GM23338 (cell line): ENCODE measurements around the gene PPP2R3B. TPM values are rescaled to one million over a fixed set of nuclear protein-coding genes. Genes with fewer than 3 reads are reported as not detected.

Source experiments
- ATAC-seq: fragments of 200-7000 bp; cut with Tn5 transposase; 3 replicates; pipeline ENCODE4 v1.9.1; 2020
- DNase-seq: peaks from one replicate; pipeline ENCODE4 v3.0.0-alpha.2; 2015; ENCODE audit warnings: low spot score
- H2AFZ ChIP-seq: fragments of 200-600 bp; sonication (generic); 2 replicates; pipeline ENCODE4 v1.8.0; 2016; ENCODE audit warnings: antibody characterized with exemption, mild to moderate bottlenecking, moderate library complexity
- H3F3A ChIP-seq: fragments of 200-600 bp; sonication (generic); replicated peaks from 2 replicates; pipeline ENCODE4 v1.8.0; 2017; ENCODE audit warnings: antibody characterized with exemption, mixed run types, low read depth
- H3K27ac ChIP-seq: fragments of 200-600 bp; sonication (generic); 2 replicates; pipeline ENCODE4 v1.6.1; 2016; ENCODE audit warnings: low read depth
- H3K27me3 ChIP-seq: fragments of 200-600 bp; sonication (generic); 2 replicates; pipeline ENCODE4 v1.8.0; 2016; ENCODE audit warnings: mild to moderate bottlenecking, mixed run types, moderate library complexity; ENCODE audit not compliant: insufficient read depth
- H3K36me3 ChIP-seq: fragments of 200-600 bp; sonication (generic); 2 replicates; pipeline ENCODE4 v1.8.0; 2016; ENCODE audit warnings: mild to moderate bottlenecking; ENCODE audit not compliant: insufficient read depth
- H3K4me1 ChIP-seq: fragments of 200-600 bp; sonication (generic); 2 replicates; pipeline ENCODE4 v1.8.0; 2016; ENCODE audit warnings: mild to moderate bottlenecking, moderate library complexity; ENCODE audit not compliant: insufficient read depth
- H3K4me2 ChIP-seq: fragments of 200-600 bp; sonication (generic); 2 replicates; pipeline ENCODE4 v1.7.1; 2017; ENCODE audit warnings: mixed run types
- H3K4me3 ChIP-seq: fragments of 200-600 bp; sonication (generic); 2 replicates; pipeline ENCODE4 v1.6.1; 2016; ENCODE audit warnings: mixed run types
- H3K79me2 ChIP-seq: fragments of 200-600 bp; sonication (generic); replicated peaks from 2 replicates; pipeline ENCODE4 v1.8.0; 2017; ENCODE audit warnings: mild to moderate bottlenecking; ENCODE audit not compliant: insufficient read depth
- H3K9me2 ChIP-seq: fragments of 200-600 bp; sonication (generic); 2 replicates; pipeline ENCODE4 v1.8.0; 2017; ENCODE audit not compliant: insufficient read depth
- H4K20me1 ChIP-seq: fragments of 200-600 bp; sonication (generic); replicated peaks from 2 replicates; pipeline ENCODE4 v1.8.0; 2017; ENCODE audit warnings: mild to moderate bottlenecking; ENCODE audit not compliant: insufficient read depth
- H3K27ac Mint-ChIP-seq: 2 replicates; pipeline ENCODE4 v1.8.0; 2020; ENCODE audit warnings: inconsistent platforms, mild to moderate bottlenecking, moderate library complexity, mixed read lengths
- H3K27me3 Mint-ChIP-seq: 3 replicates; pipeline ENCODE4 v1.8.0; 2022; ENCODE audit warnings: low read depth, mild to moderate bottlenecking, moderate library complexity, mixed read lengths, inconsistent platforms; ENCODE audit not compliant: insufficient read depth, poor library complexity
- H3K36me3 Mint-ChIP-seq: 3 replicates; pipeline ENCODE4 v1.8.0; 2021; ENCODE audit warnings: low read depth, mild to moderate bottlenecking, inconsistent platforms, moderate library complexity, mixed read lengths
- H3K4me1 Mint-ChIP-seq: 3 replicates; pipeline ENCODE4 v1.8.0; 2020; ENCODE audit warnings: mild to moderate bottlenecking, inconsistent platforms, mixed read lengths
- H3K4me3 Mint-ChIP-seq: 3 replicates; pipeline ENCODE4 v1.8.0; 2021; ENCODE audit warnings: moderate library complexity, mild to moderate bottlenecking, inconsistent platforms, mixed read lengths
- H3K9me3 Mint-ChIP-seq: 3 replicates; pipeline ENCODE4 v1.8.0; 2020; ENCODE audit warnings: moderate library complexity, mild to moderate bottlenecking, inconsistent platforms, mixed read lengths
- CREB1 ChIP-seq: fragments of 250-450 bp; sonication (Bioruptor Pico); IDR thresholded peaks from 2 replicates; pipeline ENCODE4 v1.5.0; 2020; ENCODE audit warnings: low read depth, mild to moderate bottlenecking, moderate library complexity
- EZH2 ChIP-seq: fragments of 200-600 bp; sonication (generic); IDR thresholded peaks from one replicate; pipeline ENCODE4 v1.8.0; 2017; ENCODE audit warnings: antibody characterized with exemption, mild to moderate bottlenecking, low read depth; ENCODE audit not compliant: unreplicated experiment
- EZH2phosphoT487 ChIP-seq: fragments of 200-600 bp; sonication (generic); IDR thresholded peaks from one replicate; pipeline ENCODE4 v1.8.1; 2018; ENCODE audit warnings: antibody characterized with exemption; ENCODE audit not compliant: unreplicated experiment
- JUNB ChIP-seq: IDR thresholded peaks from one replicate; pipeline ENCODE4 v1.6.1; 2016; ENCODE audit warnings: antibody characterized with exemption; ENCODE audit not compliant: unreplicated experiment
- NANOG ChIP-seq: IDR thresholded peaks from 2 replicates; pipeline ENCODE4 v1.6.1; 2016; ENCODE audit warnings: antibody characterized with exemption, borderline replicate concordance
- POLR2AphosphoS5 ChIP-seq: IDR thresholded peaks from 2 replicates; pipeline ENCODE4 v1.6.1; 2016; ENCODE audit warnings: antibody characterized with exemption, low read depth
- STAT1 ChIP-seq: IDR thresholded peaks from one replicate; pipeline ENCODE4 v1.6.1; 2016; ENCODE audit warnings: antibody characterized with exemption; ENCODE audit not compliant: unreplicated experiment
- ZNF114 ChIP-seq: fragments of 250-450 bp; sonication (Bioruptor Pico); IDR thresholded peaks from 2 replicates; pipeline ENCODE4 v1.5.0; 2020; ENCODE audit warnings: mild to moderate bottlenecking, moderate library complexity
- ZNF331 ChIP-seq: fragments of 250-450 bp; sonication (Bioruptor Pico); IDR thresholded peaks from 2 replicates; pipeline ENCODE4 v1.5.0; 2020; ENCODE audit warnings: low read depth, mild to moderate bottlenecking, moderate library complexity
- polyA plus RNA-seq: library from polyadenylated mRNA; unstranded; fragments of >200 nt; fragmentation: Nextera tagmentation; extraction: Ambion mirVana; gene quantifications from 2 replicates; pipeline ENCODE4 v1.2.1, GENCODE V29; 2016
- total RNA-seq: library from RNA; depleted of rRNA; stranded (reverse); fragments of >200 nt; shearing (Covaris generic); gene quantifications from 2 replicates; pipeline ENCODE4 v1.2.3, GENCODE V29; 2014
- TF ChIP-seq, protein P1 (sequence below), 2 experiments: fragments of 200-600 bp in 1 of 2; sonication (generic) in 1 of 2; conservative IDR thresholded peaks; 2 replicates each; pipeline versions ENCODE4 v1.5.1 to v1.6.1; 2016 to 2017; ENCODE audit warnings: antibody characterized with exemption in 2 of 2, low read depth in 2 of 2, mild to moderate bottlenecking in 2 of 2, moderate library complexity in 1 of 2
- TF ChIP-seq, protein P2 (sequence below): fragments of 250-450 bp; sonication (Bioruptor Pico); IDR thresholded peaks from 2 replicates; pipeline ENCODE4 v1.5.0; 2020; ENCODE audit warnings: mild to moderate bottlenecking, moderate library complexity
- TF ChIP-seq, protein P3 (sequence below): IDR thresholded peaks from one replicate; pipeline ENCODE4 v1.6.1; 2018; ENCODE audit warnings: antibody characterized with exemption; ENCODE audit not compliant: unreplicated experiment
- TF ChIP-seq, protein P4 (sequence below): IDR thresholded peaks from 2 replicates; pipeline ENCODE4 v1.6.1; 2016; ENCODE audit warnings: antibody characterized with exemption

PPP2R3B gene
- total and polyA plus RNA-seq, 2 experiments from 2014 or later = 50.1 to 104 TPM

DNA sequence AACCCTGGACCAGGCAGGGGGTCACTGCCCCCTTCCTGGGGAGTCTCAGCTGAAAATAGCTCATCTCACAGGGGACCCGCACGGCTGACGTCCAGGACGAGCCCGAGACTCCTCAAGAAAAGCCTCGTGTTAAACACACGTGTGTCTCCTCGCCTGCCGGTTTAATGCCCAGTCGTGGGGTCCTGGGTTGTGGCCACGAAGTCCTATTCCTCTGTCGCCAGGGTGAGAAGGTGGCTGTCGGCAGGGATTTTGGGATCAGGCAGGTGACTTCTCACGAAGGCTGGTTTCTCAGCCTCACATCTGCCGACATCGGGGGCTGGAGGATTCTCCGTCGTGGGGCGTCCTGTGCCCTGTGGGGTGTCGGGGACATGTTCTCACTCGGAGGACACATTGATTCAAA, 44.3 kb upstream of the PPP2R3B start:
- Histone ChIP-seq H3F3A (no peaks in the 10 kb centered on the region; the same call in 1 of the 2 replicates), H3K27me3 (peaks cover 10% of the 10 kb centered on the region; the same call in 1 of the 2 replicates), H4K20me1 (no peaks in the 10 kb centered on the region), H3K9me2 (no peaks in the 10 kb centered on the region), H3K27ac (no peak overlapping the region), H3K4me3 (no peak overlapping the region), H3K4me1 (no peaks in the 10 kb centered on the region), H3K4me2 (no peak overlapping the region), H2AFZ (no peak overlapping the region), H3K79me2 (no peaks in the 10 kb centered on the region), H3K36me3 (no peaks in the 10 kb centered on the region)
- peaks cover 11% of the 10 kb centered on the region for H3K27me3 Mint-ChIP-seq
- H3K4me1 Mint-ChIP-seq = no peaks in the 10 kb centered on the region
- no peak overlapping the region for H3K4me3 Mint-ChIP-seq
- no peak overlapping the region for H3K27ac Mint-ChIP-seq
- no peak for ATAC-seq
- peaks cover 79% of the 10 kb centered on the region for H3K9me3 Mint-ChIP-seq
- no peak for DNase-seq
- peaks cover 29% of the 10 kb centered on the region for H3K36me3 Mint-ChIP-seq
- TF ChIP-seq NANOG (no peak), POLR2AphosphoS5 (no peak), ZNF331 (no peak), STAT1 (no peak), ZNF114 (no peak), JUNB (no peak), EZH2phosphoT487 (no peak), EZH2 (no peak), CREB1 (no peak)
- TF ChIP-seq, protein P1, sequence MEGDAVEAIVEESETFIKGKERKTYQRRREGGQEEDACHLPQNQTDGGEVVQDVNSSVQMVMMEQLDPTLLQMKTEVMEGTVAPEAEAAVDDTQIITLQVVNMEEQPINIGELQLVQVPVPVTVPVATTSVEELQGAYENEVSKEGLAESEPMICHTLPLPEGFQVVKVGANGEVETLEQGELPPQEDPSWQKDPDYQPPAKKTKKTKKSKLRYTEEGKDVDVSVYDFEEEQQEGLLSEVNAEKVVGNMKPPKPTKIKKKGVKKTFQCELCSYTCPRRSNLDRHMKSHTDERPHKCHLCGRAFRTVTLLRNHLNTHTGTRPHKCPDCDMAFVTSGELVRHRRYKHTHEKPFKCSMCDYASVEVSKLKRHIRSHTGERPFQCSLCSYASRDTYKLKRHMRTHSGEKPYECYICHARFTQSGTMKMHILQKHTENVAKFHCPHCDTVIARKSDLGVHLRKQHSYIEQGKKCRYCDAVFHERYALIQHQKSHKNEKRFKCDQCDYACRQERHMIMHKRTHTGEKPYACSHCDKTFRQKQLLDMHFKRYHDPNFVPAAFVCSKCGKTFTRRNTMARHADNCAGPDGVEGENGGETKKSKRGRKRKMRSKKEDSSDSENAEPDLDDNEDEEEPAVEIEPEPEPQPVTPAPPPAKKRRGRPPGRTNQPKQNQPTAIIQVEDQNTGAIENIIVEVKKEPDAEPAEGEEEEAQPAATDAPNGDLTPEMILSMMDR (conservative IDR thresholded peaks at IDR 0.05; ENCODE audit: low read depth in 2 of 2) = no peak
- TF ChIP-seq, protein P2, sequence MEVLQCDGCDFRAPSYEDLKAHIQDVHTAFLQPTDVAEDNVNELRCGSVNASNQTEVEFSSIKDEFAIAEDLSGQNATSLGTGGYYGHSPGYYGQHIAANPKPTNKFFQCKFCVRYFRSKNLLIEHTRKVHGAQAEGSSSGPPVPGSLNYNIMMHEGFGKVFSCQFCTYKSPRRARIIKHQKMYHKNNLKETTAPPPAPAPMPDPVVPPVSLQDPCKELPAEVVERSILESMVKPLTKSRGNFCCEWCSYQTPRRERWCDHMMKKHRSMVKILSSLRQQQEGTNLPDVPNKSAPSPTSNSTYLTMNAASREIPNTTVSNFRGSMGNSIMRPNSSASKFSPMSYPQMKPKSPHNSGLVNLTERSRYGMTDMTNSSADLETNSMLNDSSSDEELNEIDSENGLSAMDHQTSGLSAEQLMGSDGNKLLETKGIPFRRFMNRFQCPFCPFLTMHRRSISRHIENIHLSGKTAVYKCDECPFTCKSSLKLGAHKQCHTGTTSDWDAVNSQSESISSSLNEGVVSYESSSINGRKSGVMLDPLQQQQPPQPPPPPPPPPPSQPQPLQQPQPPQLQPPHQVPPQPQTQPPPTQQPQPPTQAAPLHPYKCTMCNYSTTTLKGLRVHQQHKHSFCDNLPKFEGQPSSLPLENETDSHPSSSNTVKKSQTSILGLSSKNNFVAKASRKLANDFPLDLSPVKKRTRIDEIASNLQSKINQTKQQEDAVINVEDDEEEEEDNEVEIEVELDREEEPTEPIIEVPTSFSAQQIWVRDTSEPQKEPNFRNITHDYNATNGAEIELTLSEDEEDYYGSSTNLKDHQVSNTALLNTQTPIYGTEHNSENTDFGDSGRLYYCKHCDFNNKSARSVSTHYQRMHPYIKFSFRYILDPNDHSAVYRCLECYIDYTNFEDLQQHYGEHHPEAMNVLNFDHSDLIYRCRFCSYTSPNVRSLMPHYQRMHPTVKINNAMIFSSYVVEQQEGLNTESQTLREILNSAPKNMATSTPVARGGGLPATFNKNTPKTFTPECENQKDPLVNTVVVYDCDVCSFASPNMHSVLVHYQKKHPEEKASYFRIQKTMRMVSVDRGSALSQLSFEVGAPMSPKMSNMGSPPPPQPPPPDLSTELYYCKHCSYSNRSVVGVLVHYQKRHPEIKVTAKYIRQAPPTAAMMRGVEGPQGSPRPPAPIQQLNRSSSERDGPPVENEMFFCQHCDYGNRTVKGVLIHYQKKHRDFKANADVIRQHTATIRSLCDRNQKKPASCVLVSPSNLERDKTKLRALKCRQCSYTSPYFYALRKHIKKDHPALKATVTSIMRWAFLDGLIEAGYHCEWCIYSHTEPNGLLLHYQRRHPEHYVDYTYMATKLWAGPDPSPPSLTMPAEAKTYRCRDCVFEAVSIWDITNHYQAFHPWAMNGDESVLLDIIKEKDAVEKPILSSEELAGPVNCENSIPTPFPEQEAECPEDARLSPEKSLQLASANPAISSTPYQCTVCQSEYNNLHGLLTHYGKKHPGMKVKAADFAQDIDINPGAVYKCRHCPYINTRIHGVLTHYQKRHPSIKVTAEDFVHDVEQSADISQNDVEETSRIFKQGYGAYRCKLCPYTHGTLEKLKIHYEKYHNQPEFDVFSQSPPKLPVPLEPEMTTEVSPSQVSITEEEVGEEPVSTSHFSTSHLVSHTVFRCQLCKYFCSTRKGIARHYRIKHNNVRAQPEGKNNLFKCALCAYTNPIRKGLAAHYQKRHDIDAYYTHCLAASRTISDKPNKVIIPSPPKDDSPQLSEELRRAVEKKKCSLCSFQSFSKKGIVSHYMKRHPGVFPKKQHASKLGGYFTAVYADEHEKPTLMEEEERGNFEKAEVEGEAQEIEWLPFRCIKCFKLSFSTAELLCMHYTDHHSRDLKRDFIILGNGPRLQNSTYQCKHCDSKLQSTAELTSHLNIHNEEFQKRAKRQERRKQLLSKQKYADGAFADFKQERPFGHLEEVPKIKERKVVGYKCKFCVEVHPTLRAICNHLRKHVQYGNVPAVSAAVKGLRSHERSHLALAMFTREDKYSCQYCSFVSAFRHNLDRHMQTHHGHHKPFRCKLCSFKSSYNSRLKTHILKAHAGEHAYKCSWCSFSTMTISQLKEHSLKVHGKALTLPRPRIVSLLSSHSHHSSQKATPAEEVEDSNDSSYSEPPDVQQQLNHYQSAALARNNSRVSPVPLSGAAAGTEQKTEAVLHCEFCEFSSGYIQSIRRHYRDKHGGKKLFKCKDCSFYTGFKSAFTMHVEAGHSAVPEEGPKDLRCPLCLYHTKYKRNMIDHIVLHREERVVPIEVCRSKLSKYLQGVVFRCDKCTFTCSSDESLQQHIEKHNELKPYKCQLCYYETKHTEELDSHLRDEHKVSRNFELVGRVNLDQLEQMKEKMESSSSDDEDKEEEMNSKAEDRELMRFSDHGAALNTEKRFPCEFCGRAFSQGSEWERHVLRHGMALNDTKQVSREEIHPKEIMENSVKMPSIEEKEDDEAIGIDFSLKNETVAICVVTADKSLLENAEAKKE (CRISPR knock-in tag) = no peak
- TF ChIP-seq, protein P3, sequence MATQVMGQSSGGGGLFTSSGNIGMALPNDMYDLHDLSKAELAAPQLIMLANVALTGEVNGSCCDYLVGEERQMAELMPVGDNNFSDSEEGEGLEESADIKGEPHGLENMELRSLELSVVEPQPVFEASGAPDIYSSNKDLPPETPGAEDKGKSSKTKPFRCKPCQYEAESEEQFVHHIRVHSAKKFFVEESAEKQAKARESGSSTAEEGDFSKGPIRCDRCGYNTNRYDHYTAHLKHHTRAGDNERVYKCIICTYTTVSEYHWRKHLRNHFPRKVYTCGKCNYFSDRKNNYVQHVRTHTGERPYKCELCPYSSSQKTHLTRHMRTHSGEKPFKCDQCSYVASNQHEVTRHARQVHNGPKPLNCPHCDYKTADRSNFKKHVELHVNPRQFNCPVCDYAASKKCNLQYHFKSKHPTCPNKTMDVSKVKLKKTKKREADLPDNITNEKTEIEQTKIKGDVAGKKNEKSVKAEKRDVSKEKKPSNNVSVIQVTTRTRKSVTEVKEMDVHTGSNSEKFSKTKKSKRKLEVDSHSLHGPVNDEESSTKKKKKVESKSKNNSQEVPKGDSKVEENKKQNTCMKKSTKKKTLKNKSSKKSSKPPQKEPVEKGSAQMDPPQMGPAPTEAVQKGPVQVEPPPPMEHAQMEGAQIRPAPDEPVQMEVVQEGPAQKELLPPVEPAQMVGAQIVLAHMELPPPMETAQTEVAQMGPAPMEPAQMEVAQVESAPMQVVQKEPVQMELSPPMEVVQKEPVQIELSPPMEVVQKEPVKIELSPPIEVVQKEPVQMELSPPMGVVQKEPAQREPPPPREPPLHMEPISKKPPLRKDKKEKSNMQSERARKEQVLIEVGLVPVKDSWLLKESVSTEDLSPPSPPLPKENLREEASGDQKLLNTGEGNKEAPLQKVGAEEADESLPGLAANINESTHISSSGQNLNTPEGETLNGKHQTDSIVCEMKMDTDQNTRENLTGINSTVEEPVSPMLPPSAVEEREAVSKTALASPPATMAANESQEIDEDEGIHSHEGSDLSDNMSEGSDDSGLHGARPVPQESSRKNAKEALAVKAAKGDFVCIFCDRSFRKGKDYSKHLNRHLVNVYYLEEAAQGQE = no peak
- TF ChIP-seq, protein P4, sequence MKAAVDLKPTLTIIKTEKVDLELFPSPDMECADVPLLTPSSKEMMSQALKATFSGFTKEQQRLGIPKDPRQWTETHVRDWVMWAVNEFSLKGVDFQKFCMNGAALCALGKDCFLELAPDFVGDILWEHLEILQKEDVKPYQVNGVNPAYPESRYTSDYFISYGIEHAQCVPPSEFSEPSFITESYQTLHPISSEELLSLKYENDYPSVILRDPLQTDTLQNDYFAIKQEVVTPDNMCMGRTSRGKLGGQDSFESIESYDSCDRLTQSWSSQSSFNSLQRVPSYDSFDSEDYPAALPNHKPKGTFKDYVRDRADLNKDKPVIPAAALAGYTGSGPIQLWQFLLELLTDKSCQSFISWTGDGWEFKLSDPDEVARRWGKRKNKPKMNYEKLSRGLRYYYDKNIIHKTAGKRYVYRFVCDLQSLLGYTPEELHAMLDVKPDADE = no peak
